ENCODE data around the gene PCDHGB2. TPM values are rescaled to one million over a fixed set of nuclear protein-coding genes. Genes with fewer than 3 reads are reported as not detected.
"Not testable (repeated sequence)": the region's sequence is repeated elsewhere in the genome, so short reads cannot be mapped to it uniquely, and the experiment has no call there.

The PCDHGB2 gene
- total RNA-seq, 2 donors from 2014 or later: 2.3 to 9.3 TPM

DNA sequence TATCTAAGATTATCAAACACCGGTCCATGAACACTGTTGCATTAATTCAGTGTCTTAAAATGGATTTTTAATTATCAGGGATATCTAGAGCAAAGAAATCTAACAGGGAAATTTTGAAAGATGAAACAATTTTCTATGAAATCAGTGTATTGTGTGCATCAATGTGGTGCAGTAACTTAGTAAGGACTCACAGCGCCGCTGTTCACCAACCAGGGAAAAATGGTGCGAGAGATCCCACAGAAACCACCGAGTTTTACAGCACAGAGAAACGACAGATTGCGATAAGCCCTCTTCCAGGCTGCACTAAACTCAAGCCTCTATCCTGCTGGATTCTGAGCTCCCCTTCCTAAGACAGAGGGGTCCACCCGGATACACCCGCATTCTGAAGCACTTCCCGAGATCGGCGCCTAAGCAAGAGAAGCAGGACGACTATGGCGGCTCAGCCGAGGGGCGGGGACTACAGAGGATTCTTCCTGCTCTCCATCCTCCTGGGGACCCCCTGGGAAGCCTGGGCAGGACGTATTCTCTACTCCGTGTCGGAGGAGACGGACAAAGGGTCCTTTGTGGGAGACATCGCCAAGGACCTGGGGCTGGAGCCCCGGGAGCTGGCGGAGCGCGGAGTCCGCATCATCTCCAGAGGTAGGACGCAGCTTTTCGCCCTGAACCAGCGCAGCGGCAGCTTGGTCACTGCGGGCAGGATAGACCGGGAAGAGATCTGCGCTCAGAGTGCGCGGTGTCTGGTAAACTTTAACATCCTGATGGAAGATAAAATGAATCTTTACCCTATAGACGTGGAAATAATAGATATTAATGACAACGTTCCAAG, 22.9 kb downstream of the PCDHGB2 start, which contains the start of gene PCDHGA7:
Gene PCDHGA7 (plus strand): TSS at position 274 of the 826 bp plus-strand sequence. CDS start 158 bp downstream, at position 432.
- H3K4me3 ChIP-seq: peak within 1 kb of the TSS in 1 of 2 donors; percentile 0
- peak in 3 of 7 experiments; percentile 7 to 16 (median 16) for TF ChIP-seq CTCF (IDR thresholded peaks at IDR 0.05)
- TF ChIP-seq POLR2A (IDR thresholded peaks at IDR 0.05): no peak
- ATAC-seq (no peak), DNase-seq (no peak)
- WGBS, 2 donors: 9 to 17% methylated on average over 24 to 37 of the region's 37 CpGs
- intact Hi-C loops (cut with DNase I): no loop called here
- no peaks in the 10 kb centered on the region for H3K27me3 ChIP-seq
- no peaks in the 10 kb centered on the region for H3K4me1 ChIP-seq
- peaks cover 0 to 55% (median 3%) of the 10 kb centered on the region in 3 donors for H3K9me3 ChIP-seq
- no peak within 1 kb of the TSS for H3K27ac ChIP-seq
- no peaks in the 10 kb centered on the region for H3K36me3 ChIP-seq (replicated peaks in 1 of 2; ENCODE audit: insufficient read depth in 1 of 2, low read depth in 2 of 2)

- WGBS, 2 donors: 27 to 35% methylated on average over 14 to 21 of the region's 21 CpGs
- DNase-seq (no peak), ATAC-seq (no peak)
- no peak for TF ChIP-seq POLR2A (IDR thresholded peaks at IDR 0.05)
- no peak for TF ChIP-seq CTCF (IDR thresholded peaks at IDR 0.05)
- no peaks in the 10 kb centered on the region for H3K27me3 ChIP-seq
- no peaks in the 10 kb centered on the region for H3K36me3 ChIP-seq (replicated peaks in 1 of 2; ENCODE audit: insufficient read depth in 1 of 2, low read depth in 2 of 2)
- no peaks in the 10 kb centered on the region for H3K4me1 ChIP-seq
- H3K9me3 ChIP-seq: peaks cover 0 to 56% (median 3%) of the 10 kb centered on the region in 3 donors
- no peak overlapping the region for H3K4me3 ChIP-seq
- no peak overlapping the region for H3K27ac ChIP-seq
- intact Hi-C loops (cut with DNase I): no loop called here
These were observed 23.6 kb downstream of the PCDHGB2 start for GRCh38 chr5:141383345-141383744.

GRCh38 chr5:141384471-141385267, 24.9 kb downstream of the PCDHGB2 start:
- Histone ChIP-seq H3K27ac (no peak overlapping the region), H3K9me3 (peaks cover 0 to 65% (median 7%) of the 10 kb centered on the region in 3 donors), H3K36me3 (replicated peaks in 1 of 2; ENCODE audit: insufficient read depth in 1 of 2, low read depth in 2 of 2) (no peaks in the 10 kb centered on the region), H3K4me1 (no peaks in the 10 kb centered on the region), H3K4me3 (no peak overlapping the region), H3K27me3 (no peaks in the 10 kb centered on the region)
- TF ChIP-seq CTCF (IDR thresholded peaks at IDR 0.05) (no peak), POLR2A (IDR thresholded peaks at IDR 0.05) (no peak)
- no peak for ATAC-seq
- WGBS, 2 donors: 35 to 55% methylated on average over 16 to 42 of the region's 43 CpGs
- intact Hi-C loops (cut with DNase I): no loop called here
- DNase-seq: no peak

DNA sequence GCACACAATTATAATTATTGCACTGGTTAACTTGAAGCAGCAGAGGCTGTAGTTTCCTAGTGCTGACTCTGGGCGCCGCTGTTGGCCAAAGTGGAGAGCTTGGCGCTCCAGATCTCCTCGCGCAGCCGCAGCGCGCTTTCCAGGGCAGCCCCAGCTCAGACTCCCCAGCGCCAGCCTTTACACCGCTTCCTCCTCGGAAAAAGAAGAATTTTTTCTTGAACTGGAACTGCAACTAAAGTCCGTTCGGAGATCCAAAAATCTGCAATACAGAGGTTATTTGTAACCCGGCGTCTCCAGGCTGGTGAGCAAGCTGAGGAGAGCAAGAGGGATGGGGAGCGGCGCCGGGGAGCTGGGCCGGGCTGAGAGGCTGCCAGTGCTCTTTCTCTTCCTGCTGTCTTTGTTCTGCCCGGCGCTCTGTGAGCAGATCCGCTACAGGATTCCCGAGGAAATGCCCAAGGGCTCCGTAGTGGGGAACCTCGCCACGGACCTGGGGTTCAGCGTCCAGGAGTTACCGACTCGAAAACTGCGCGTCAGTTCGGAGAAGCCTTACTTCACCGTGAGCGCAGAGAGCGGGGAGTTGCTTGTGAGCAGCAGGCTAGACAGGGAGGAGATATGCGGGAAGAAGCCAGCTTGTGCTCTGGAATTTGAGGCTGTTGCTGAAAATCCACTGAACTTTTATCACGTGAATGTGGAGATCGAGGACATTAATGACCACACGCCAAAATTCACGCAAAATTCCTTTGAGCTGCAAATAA, 27.9 kb downstream of the PCDHGB2 start, which contains the start of gene PCDHGB4:
Gene PCDHGB4 (plus strand): TSS at position 142 of the 755 bp plus-strand sequence. CDS start 187 bp downstream, at position 329.
- H3K27me3 ChIP-seq; H3K27ac ChIP-seq; H3K4me1 ChIP-seq; intact Hi-C loops (cut with DNase I); H3K36me3 ChIP-seq (replicated peaks in 1 of 2; ENCODE audit: insufficient read depth in 1 of 2, low read depth in 2 of 2); H3K4me3 ChIP-seq: not testable (repeated sequence)
- WGBS, 2 donors: 8 to 12% methylated on average over 17 to 23 of the region's 40 CpGs
- H3K9me3 ChIP-seq: peaks cover 0 to 68% (median 12%) of the 10 kb centered on the region in 3 donors
- ATAC-seq (peak; percentile 62), DNase-seq (peak in 2 of 4 donors; percentile 26 to 32)
- peak in 4 of 7 experiments; percentile 27 to 34 (median 32) for TF ChIP-seq CTCF (IDR thresholded peaks at IDR 0.05)

Data from body of pancreas (tissue), 4 donors.